Muscle of back (tissue), 11 donors: ENCODE results near the gene SMYD4. TPM values are rescaled to one million over a fixed set of nuclear protein-coding genes. Genes with fewer than 3 reads are reported as not detected.
"Not testable (repeated sequence)": the region's sequence is repeated elsewhere in the genome, so short reads cannot be mapped to it uniquely, and the experiment has no call there.

Source experiments
- DNase-seq, 3 donors: peaks; one replicate each; pipeline versions ENCODE4 v3.0.0 to v3.0.0-alpha.2; 2013
- polyA plus RNA-seq, 10 donors: library from polyadenylated mRNA; unstranded; fragments of 120-200 nt; gene quantifications; one replicate each; pipeline ENCODE4 v1.2.1, GENCODE V29; 2013; ENCODE audit not compliant: insufficient read length in 10 of 10

Gene SMYD4
- polyA plus RNA-seq, 10 donors = 5.4 to 10.2 (median 7.4) TPM

- DNase-seq = no peak
Observed at GRCh38 chr17:1834380-1835149, 4.9 kb upstream of the SMYD4 start.

- no peak for DNase-seq
Observed at GRCh38 chr17:1830288-1830687, 586 bp upstream of the SMYD4 start.

DNA sequence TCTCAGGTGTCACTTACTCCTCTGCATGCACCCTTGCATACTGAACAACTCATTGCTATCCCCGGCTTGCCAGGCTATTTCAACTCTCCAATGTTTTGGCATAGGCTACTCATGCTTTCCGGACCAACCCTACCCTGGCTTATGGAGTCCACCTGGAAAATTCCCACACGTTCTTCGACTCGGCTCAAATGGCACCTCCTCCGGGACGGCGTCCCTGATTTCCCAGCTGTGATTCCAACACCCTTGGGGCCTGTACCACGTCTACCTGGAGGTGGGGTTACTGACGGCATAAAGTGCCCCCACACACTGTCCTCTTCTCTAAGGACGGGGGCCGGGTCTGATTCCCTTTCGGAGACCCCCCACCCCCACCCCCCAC, 498 bp downstream of the SMYD4 start:
- DNase-seq = no peak

DNA sequence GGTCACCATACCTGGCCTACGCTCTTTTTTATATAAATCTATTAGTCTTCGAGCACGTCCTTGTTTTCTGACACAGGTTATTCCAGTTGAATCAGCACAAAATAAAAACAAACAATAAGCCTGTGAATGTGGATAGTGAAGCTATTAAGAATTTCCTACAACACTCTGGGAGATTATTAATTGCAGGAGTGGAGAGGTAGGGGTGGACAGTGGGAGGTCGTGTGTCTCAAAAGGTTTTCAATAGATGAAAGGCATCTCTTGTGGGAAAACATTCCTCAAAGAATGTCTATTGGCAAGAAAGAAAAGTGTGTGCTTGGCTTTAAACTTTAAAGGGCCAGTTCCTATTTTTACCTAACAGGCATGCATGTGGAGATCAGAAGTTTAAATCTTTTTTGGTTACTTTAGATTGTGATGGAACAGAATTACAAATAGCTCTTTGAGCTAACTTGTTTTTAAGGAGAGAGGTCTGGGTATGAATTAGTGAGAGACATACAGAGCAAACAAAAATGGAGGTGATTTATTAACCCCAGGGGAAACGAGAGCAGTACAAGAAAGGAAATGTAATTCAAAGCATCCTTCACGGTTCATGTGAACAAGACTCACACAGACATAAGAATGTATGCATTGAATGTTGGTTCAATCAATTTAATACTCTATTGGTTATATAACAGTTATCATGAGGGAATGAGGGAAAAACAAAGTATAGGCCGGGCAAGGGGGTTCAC, 9.0 kb downstream of the SMYD4 start:
- DNase-seq = no peak

DNA sequence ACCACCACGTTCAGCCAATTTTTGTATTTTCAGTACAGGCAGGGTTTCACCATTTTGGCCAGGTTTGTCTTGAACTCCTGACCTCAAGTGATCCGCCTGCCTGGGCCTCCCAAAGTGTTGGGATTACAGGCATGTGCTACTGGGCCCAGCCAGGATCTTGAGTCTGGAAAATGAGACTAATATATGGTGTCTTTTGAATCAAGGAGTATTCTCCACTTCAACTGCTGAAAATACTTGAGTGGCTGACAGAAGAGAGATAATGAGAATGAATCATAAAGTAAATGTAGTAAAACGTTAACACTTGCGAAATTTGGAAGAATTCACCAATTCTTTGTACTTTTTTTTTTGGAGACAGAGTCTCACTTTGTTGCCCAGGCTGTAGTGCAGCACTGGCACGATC, 16.6 kb downstream of the SMYD4 start:
- DNase-seq = no peak

DNA sequence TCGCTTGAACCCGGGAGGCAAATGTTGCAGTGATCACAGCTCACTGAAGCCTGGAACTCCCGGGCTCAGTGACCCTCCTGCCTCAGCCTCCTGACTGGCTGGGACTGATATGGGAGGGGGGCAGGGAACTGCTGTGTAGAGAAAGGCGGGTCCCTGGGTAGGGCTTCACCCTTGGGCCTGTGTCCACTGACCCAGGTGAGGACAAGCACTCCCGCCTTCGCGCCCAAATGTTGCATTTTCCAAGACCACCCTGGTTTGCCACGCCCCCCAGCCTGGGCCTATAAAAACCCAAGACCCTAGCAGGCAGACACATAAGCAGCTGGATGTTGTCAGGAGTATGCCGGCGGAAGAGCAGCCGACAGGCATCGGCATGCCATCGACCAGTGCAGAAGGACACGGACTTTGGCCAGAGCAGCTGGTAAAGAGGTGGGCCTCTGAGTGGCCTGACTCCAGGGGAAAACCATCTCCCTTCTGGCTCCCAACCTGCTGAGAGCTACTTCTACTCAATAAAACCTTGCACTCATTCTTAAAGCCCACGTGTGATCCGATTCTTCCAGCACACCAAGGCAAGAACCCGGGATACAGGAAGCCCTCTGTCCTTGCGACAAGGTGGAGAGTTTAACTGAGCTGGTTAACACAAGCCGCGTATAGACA, 19.1 kb downstream of the SMYD4 start:
- no peak for DNase-seq

- not testable (repeated sequence) for DNase-seq
Observed at GRCh38 chr17:1809815-1810214, 19.9 kb downstream of the SMYD4 start.

- DNase-seq = no peak
Observed at GRCh38 chr17:1808644-1809043, 21.1 kb downstream of the SMYD4 start.

DNA sequence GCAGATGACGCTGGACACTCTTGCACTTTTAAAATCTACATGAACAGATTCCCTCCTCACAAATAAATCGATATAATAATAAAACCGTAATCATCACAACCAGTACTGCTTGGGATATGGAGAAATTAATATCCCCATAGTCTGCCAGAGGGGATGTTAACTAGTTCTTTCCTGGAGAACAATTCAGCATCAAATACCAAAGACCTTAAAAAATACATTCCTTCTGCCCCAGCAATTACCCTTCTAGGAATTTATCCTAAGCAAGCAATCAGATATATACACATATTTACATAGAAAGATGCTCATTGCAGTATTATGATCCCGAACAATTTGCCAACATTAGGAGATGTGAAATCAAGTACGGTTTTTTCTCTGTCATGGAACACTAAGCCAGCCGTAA, 21.8 kb downstream of the SMYD4 start:
- DNase-seq = no peak

DNA sequence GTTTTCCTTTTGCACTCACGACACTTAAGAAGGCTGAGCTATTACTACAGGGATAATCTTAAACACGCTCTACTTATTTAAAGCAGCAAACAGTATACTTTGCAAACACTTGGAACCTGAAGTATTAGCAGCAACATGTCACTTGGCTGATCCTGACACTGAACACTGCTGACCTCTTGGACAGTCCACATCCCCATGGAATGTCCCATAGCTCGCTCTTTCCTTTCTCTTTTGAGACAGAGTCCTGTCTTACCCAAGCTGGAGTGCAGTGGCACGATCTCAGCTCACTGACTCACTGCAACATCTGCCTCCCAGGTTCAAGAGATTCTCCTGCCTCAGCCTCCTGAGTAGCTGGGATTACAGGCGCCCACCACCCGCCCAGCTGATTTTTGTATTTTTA, 26.4 kb downstream of the SMYD4 start:
- no peak for DNase-seq

- DNase-seq = no peak
Observed at GRCh38 chr17:1802429-1802828, 27.3 kb downstream of the SMYD4 start.

DNA sequence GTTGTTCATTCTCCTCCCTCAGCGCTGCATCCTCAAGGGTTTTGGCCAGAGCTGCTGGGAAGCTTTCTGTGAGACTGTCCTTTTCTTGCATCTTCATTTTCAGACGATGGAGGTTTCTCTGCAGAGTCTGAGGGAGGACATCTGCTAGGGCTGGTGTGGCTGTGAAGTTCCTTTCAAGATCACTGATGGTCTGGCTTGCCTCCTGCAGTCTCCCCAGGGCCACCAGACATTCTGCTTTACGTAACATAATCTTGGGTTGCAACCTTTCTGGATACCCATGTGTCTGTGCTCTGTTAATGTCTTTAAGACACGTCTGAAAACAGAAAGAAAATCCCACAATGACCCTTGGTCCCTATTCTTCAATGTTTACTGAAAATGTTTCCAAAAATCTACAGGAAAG, 29.0 kb downstream of the SMYD4 start:
- DNase-seq = peak in 1 of 3 donors; percentile 56

DNA sequence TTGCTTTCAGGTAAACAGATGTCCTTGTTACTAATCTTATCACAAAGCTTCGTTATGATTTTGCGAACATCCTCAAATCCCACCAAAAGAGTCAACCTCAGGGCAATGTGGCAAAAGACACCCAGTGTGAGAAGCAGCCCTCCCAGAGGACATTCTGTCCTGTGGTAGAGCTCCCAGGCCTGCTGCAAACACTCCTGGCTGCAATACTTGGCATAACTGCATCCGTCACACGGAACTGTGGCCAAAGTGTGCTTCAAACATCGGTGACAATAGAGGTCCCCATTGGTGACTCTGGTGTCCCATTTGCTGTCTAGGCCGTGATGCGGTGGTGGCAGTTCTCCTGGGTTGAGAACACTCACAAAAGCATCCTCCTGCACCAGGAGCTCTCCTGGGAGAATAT, 29.5 kb downstream of the SMYD4 start:
- no peak for DNase-seq

DNA sequence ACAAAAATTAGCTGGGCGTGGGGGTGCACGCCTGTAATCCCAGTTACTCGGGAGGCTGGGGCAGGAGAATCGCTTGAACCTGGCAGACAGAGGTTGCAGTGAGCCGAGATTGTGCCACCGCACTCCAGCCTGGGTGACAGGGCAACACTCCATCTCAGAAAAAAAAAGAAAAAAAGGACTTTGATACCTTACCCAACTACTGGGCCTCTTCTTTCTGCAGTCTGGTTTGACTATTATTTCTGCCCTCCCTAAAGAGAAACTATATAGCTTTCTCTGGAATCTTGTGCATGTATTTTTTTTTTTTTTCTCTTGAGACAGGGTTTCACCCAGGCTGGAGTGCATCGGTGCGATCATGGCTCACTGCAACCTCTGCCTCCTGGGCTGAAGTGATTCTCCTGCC, 31.9 kb downstream of the SMYD4 start:
- DNase-seq = not testable (repeated sequence)

DNA sequence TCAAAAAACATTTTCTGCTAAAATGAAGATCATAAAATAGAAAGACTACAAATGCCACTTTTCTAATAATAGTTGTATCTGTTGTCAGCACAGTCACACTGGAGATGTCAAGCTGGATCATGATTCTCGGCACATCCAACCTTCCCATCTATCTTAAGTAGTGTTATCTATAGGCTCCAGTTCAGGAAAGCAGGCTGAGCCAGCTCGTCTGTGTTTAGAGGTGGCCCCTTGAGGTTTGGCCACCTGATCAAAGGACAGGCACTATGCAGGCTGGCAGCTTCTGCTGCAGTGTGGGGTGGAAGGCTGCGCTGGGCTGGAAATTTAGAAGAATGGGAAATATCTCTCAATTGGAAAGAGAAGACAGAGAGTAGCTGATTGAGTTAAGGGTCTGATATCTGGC, 32.4 kb downstream of the SMYD4 start:
- no peak for DNase-seq

DNA sequence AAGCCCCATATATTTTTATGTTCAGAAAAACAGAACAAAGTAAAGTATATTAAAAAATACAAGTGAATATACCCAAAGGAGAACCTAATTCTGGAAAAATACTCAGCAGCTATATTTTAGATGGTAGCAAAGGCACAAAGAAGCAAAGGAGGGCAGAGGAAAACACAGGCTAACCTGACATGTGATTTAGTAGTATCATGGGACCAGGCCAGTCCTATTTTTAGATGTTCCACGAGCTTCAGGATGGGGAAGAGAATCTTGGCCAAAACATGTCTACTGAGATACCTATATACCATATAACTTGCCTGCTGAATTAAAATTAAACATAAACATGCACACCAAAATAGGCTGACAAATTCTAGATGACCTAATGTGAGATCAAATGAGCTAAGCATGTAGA, 32.9 kb downstream of the SMYD4 start:
- DNase-seq = peak; percentile 41 to 57 (median 41)

- no peak for DNase-seq
Observed at GRCh38 chr17:1793447-1793806, 36.3 kb downstream of the SMYD4 start.

DNA sequence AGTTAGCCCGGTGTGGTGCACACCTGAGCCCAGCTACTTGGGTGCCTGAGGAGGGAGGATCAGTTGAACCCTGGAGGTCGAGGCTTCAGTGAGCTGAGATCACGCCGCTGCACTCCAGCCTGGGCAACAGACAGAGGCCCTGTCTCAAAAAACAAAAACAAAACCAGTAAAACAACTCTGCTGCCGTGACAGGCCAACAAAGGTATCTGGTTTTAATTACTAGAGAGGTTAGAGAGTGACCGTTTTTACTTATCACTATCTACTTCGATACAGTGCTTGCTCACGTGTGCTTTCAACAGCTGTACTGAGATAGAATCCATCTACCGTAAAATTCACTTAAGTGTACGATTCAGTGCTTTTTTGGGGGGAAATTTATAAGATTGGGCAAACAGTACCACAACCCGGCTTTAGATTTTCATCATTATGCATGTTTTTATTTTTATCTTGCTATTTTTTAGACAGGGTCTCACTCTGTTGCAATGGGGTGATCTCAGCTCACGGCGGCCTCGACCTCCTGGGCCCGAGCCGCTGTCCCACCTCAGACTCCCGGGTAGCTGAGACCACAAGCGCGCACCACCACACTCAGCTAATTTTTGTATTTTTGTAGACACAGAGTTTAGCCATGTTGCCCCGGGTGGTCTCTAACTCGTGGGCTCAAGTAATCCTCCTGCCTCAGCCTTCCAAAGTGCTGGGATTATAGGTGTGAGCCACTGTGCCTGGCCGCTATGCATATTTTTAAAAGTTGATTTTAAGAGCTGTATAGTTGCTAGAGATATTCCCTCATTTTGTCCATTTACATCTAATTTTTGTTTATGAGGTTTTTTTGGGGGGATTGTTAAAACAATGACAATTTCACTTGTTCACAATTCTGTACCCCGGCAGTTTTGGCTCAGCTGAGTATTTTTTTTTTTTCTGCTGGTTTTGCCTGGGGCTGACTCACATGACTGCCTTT, 36.9 kb downstream of the SMYD4 start:
- DNase-seq = no peak

- DNase-seq = no peak
Observed at GRCh38 chr17:1789936-1790335, 39.8 kb downstream of the SMYD4 start.

DNA sequence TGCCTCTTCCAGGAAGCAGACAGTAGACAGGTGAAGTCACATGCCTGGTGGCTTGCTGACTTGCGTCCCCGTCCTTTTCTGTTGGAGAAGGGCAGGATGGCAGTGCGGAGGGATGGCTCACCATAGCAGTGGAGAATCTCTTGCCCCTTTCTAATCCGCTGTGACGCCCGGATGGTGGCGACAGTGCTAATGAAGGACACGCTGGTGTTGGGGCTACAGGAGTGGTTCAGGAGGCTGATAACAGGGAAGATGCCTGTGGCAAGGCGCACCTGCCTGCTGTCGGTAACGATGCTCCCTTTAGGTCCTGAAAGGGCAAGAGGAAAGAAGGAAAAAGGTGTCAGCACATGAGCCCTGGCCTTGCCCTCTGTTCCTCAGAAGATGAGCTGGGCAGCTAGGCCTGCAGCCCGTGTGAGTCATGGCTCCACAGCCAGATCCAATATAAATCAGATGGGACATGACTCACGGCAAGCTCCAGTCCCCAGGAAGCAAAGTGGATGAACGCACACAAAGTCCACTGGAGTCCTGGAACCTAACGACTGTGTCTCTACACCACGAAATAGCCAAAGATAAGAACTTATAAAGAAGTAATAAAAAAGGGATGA, 42.3 kb downstream of the SMYD4 start:
- DNase-seq = no peak

- no peak for DNase-seq
Observed at GRCh38 chr17:1786708-1787107, 43.0 kb downstream of the SMYD4 start.

DNA sequence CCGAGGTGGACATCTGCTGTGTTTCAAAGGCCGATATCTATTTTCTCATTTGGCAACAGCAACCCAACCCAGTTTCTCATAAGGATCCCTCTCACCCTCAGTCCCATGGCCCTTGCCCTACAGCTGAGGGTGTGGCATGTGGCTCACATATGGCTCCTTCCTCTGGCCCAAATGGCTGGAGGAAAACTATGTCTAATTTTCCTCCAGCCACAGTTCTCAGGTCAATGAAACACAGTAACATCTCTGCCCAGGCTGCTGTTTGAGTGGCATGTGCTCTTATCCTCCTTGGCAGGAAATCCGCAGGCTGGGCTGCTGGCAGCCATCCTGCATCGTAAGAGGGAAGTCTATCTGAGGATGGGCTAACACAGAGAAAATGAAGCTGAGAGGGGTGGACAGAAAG, 43.8 kb downstream of the SMYD4 start:
- DNase-seq = no peak
